ENCODE measurements around the gene FOXJ2. TPM values are rescaled to one million over a fixed set of nuclear protein-coding genes. Genes with fewer than 3 reads are reported as not detected.

Gene FOXJ2
- polyA plus RNA-seq, 1 of the 3 experiments (the other 2 are of a cell fraction), result 3.4 TPM

- TF ChIP-seq REST (IDR thresholded peaks at IDR 0.05; ENCODE audit: low read depth, low read length), result 0 out of 2 replicates have a peak, but pooled peaks have one; percentile 3
- no peak for TF ChIP-seq USF1 (IDR thresholded peaks at IDR 0.05; ENCODE audit: borderline replicate concordance, low read depth)
- TF ChIP-seq SMC3 (IDR thresholded peaks at IDR 0.05; ENCODE audit: low read depth, low read length), result no peak
- TF ChIP-seq FOSL2 (IDR thresholded peaks at IDR 0.05; ENCODE audit: borderline replicate concordance, low read depth), result peak; percentile 86
- TF ChIP-seq JUND (IDR thresholded peaks at IDR 0.05), result peak; percentile 62
- no peak for TF ChIP-seq ELF1 (IDR thresholded peaks at IDR 0.05)
- TF ChIP-seq GATA2 (CRISPR knock-in tag; IDR thresholded peaks at IDR 0.05), result no peak
- TF ChIP-seq GABPA (IDR thresholded peaks at IDR 0.05; ENCODE audit: low read depth), result no peak
- TF ChIP-seq TEAD4 (IDR thresholded peaks at IDR 0.05; ENCODE audit: borderline replicate concordance, insufficient read depth), result no peak
- TF ChIP-seq NRF1 (IDR thresholded peaks at IDR 0.05; ENCODE audit: low read depth, low read length), result no peak
- peak; percentile 39; the same call in 1 of the 2 replicates for TF ChIP-seq NFIC (IDR thresholded peaks at IDR 0.05; ENCODE audit: borderline replicate concordance)
- TF ChIP-seq EZH2phosphoT487 (IDR thresholded peaks at IDR 0.05; ENCODE audit: borderline replicate concordance, low read depth), result no peak
Observed at GRCh38 chr12:7994731-7995205, 37.7 kb upstream of the FOXJ2 start (continued).

GRCh38 chr12:7995266-7995963, 37.1 kb upstream of the FOXJ2 start:
- POLR2A ChIA-PET, result no interaction called here
- TF ChIP-seq RAD21 (IDR thresholded peaks at IDR 0.05; ENCODE audit: low read length) (peak; percentile 72), FOSL2 (IDR thresholded peaks at IDR 0.05; ENCODE audit: borderline replicate concordance, low read depth) (peak; percentile 42; the same call in 1 of the 2 replicates), TEAD4 (IDR thresholded peaks at IDR 0.05; ENCODE audit: borderline replicate concordance, insufficient read depth) (no peak), JUND (IDR thresholded peaks at IDR 0.05) (peak; percentile 35), PBX3 (IDR thresholded peaks at IDR 0.05) (peak; percentile 63), IRF3 (IDR thresholded peaks at IDR 0.05; ENCODE audit: low read depth, low read length) (no peak), TCF12 (IDR thresholded peaks at IDR 0.05) (peak; percentile 28; the same call in 1 of the 2 replicates), NRF1 (IDR thresholded peaks at IDR 0.05; ENCODE audit: low read depth, low read length) (no peak), YY1 (IDR thresholded peaks at IDR 0.05; ENCODE audit: low read depth) (no peak), EP300 (IDR thresholded peaks at IDR 0.05; ENCODE audit: borderline replicate concordance in 1 of 2, low read depth in 1 of 2, low read length in 1 of 2) (no peak; a peak in 1 of 4 replicates), MAX (IDR thresholded peaks at IDR 0.05; ENCODE audit: low read depth) (no peak), CTCF (IDR thresholded peaks at IDR 0.05) (peak; percentile 87), SMC3 (IDR thresholded peaks at IDR 0.05; ENCODE audit: low read depth, low read length) (peak; percentile 71), TAF1 (IDR thresholded peaks at IDR 0.05; ENCODE audit: borderline replicate concordance, low read depth, low read length) (no peak)

More at GRCh38 chr12:7995266-7995963, 37.1 kb upstream of the FOXJ2 start:
- no peaks in the 10 kb centered on the region; the same call in 1 of the 2 replicates for H3K27me3 ChIP-seq (ENCODE audit: insufficient read depth)
- no peaks in the 10 kb centered on the region for H3K79me2 ChIP-seq (ENCODE audit: insufficient read depth)
- H3K9ac ChIP-seq, result peak overlapping the region; percentile 44
- no peaks in the 10 kb centered on the region for H3K36me3 ChIP-seq (replicated peaks in 1 of 2; ENCODE audit: control insufficient read depth in 1 of 2, insufficient read depth in 2 of 2, low read length in 1 of 2)
- no peaks in the 10 kb centered on the region for H3K9me2 ChIP-seq
- H3K4me2 ChIP-seq, result peak overlapping the region; percentile 56
- peaks cover 11% of the 10 kb centered on the region for H3F3A ChIP-seq (replicated peaks; ENCODE audit: insufficient read depth)
- peak overlapping the region in 1 of 2 experiments; percentile 15; a peak in 2 of 4 replicates for H3K4me3 ChIP-seq (ENCODE audit: low read depth in 2 of 2, low read length in 1 of 2)
- WGBS (ENCODE audit: low lambda C conversion rate), result 11% methylated on average over 9 of the region's 9 CpGs
- peak overlapping the region in 1 of 2 experiments; percentile 88; a peak in 2 of 4 replicates for H3K27ac ChIP-seq (ENCODE audit: low read depth in 2 of 2, low read length in 1 of 2)
- H3K4me1 ChIP-seq (ENCODE audit: control insufficient read depth in 1 of 2, insufficient read depth in 2 of 2, low read depth in 1 of 2, low read length in 1 of 2), result peaks cover 0 to 10% of the 10 kb centered on the region in 2 experiments; a peak in 1 of 4 replicates
- CTCF ChIA-PET, result interaction anchor here (0.6 to 4.3 kb wide), 12 partner anchors 10 to 163 kb away, joined by 3 to 29 read pairs (median 4); no protein-coding TSS in a partner anchor
- DNase-seq, result peak; percentile 54
- H3K9me3 ChIP-seq, result no peaks in the 10 kb centered on the region
- H2AFZ ChIP-seq (ENCODE audit: low read depth), result peak overlapping the region; percentile 66
- no peaks in the 10 kb centered on the region for H4K20me1 ChIP-seq (ENCODE audit: insufficient read depth)

All from SK-N-SH (cell line).